Transverse colon (tissue), 4 donors: ENCODE results near the gene GPM6B. TPM values are rescaled to one million over a fixed set of nuclear protein-coding genes. Genes with fewer than 3 reads are reported as not detected.

Experiments used
- DNase-seq: peaks from one replicate; pipeline ENCODE4 v3.0.0-alpha.2; 2019
- H3K27ac ChIP-seq, 4 donors: fragments of 200-600 bp; sonication (generic); 2 replicates each; pipeline ENCODE4 v1.5.1; 2016 to 2018; ENCODE audit warnings: inconsistent platforms in 4 of 4
- H3K27me3 ChIP-seq: fragments of 200-600 bp; sonication (generic); 2 replicates; pipeline ENCODE4 v1.5.1; 2017; ENCODE audit warnings: inconsistent platforms
- H3K36me3 ChIP-seq, 4 donors: fragments of 200-600 bp; sonication (generic); 2 replicates each; pipeline ENCODE4 v1.5.1; 2017 to 2019; ENCODE audit warnings: inconsistent platforms in 4 of 4
- H3K4me1 ChIP-seq, 4 donors: fragments of 200-600 bp; sonication (generic); 2 replicates each; pipeline ENCODE4 v1.5.1; 2017 to 2020; ENCODE audit warnings: inconsistent platforms in 4 of 4
- H3K4me3 ChIP-seq, 4 donors: fragments of 200-600 bp; sonication (generic); 1 replicate in 1 of 4; 2 replicates in 3 of 4; pipeline versions ENCODE4 v1.5.1 to v1.6.1; 2017 to 2019; ENCODE audit warnings: inconsistent platforms in 4 of 4
- H3K9me3 ChIP-seq, 2 donors: fragments of 200-600 bp; sonication (generic); 2 replicates each; pipeline ENCODE4 v1.5.1; 2017 to 2019; ENCODE audit warnings: inconsistent platforms in 2 of 2
- EP300 ChIP-seq: sonication (generic); formaldehyde crosslinking; IDR thresholded peaks from one replicate; pipeline ENCODE4 v1.6.1; 2017; ENCODE audit warnings: antibody characterized with exemption, low read depth
- POLR2A ChIP-seq: fragments of 450-650 bp; IDR thresholded peaks from one replicate; pipeline ENCODE4 v1.6.1; 2016; ENCODE audit warnings: antibody characterized with exemption, mild to moderate bottlenecking, moderate library complexity
- POLR2AphosphoS5 ChIP-seq, 3 donors: sonication (generic); formaldehyde crosslinking; IDR thresholded peaks; one replicate each; pipeline ENCODE4 v1.6.1; 2016; ENCODE audit warnings: antibody characterized with exemption in 3 of 3
- WGBS, 2 donors: methylation state at CpG; one replicate each; pipeline ENCODE4 v1.1.5; 2018; ENCODE audit warnings: low coverage in 1 of 2; 5-methylcytosine and 5-hydroxymethylcytosine counted together
- in situ Hi-C, 4 donors: fragments of 200-750 bp; cut with MboI; loops; one replicate each; pipeline versions ENCODE4 v1.15.0 to v1.15.1; 2017; ENCODE audit warnings: low sequenced_read_pairs in 3 of 4, low pct_ligation_motif_present in 1 of 4, low pct_unique_long_range_greater_than_20kb in 1 of 4
- intact Hi-C: fragments of 100-400 bp; cut with DNase I; formaldehyde crosslinking; loops from one replicate; pipeline ENCODE4 v1.15.1; 2023; ENCODE audit warnings: low total_unique reads
- total RNA-seq, 4 donors: library from RNA; depleted of rRNA; stranded (reverse); fragments of >200 nt; gene quantifications; one replicate each; pipeline ENCODE4 v1.1.0, GENCODE V29; 2016
- TF ChIP-seq, protein P1 (sequence below), 5 experiments: fragments of 200-600 bp in 3 of 5; fragments of 450-650 bp in 2 of 5; sonication (generic) in 3 of 5; IDR thresholded peaks; 1 replicate in 2 of 5; 2 replicates in 3 of 5; pipeline ENCODE4 v1.5.1; 2016 to 2017; ENCODE audit warnings: antibody characterized with exemption in 5 of 5, inconsistent platforms in 3 of 5, mild to moderate bottlenecking in 2 of 5, moderate library complexity in 1 of 5

Gene GPM6B
- total RNA-seq, 4 donors from 2014 or later: 1.5 to 7.6 (median 5.0) TPM

DNA sequence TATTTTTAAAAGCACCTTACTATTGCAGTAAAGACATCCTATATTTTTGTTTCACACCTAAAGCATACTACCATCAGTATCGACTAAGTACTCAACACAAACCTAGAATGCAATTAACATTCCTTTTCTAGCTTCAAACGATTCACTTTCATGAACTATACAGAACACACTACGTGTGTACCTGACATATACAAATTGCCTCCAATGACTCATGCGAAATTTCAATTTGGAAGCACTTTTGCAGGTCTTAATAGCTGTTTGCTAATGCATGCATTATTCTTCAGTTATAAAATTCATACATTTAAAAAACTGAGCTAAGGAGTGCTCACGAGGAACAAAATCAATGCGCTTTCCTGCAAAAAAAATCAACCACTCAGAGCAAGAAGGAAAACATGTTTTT is 19.7 kb upstream of the GPM6B start:
- H3K27ac ChIP-seq: no peak overlapping the region
- H3K9me3 ChIP-seq: no peaks in the 10 kb centered on the region
- no peaks in the 10 kb centered on the region for H3K36me3 ChIP-seq
- intact Hi-C loops (no loop called here), in situ Hi-C loops (no loop called here)
- TF ChIP-seq POLR2AphosphoS5 (IDR thresholded peaks at IDR 0.05): no peak
- no peak for TF ChIP-seq EP300
- TF ChIP-seq POLR2A: no peak
- TF ChIP-seq, protein P1, sequence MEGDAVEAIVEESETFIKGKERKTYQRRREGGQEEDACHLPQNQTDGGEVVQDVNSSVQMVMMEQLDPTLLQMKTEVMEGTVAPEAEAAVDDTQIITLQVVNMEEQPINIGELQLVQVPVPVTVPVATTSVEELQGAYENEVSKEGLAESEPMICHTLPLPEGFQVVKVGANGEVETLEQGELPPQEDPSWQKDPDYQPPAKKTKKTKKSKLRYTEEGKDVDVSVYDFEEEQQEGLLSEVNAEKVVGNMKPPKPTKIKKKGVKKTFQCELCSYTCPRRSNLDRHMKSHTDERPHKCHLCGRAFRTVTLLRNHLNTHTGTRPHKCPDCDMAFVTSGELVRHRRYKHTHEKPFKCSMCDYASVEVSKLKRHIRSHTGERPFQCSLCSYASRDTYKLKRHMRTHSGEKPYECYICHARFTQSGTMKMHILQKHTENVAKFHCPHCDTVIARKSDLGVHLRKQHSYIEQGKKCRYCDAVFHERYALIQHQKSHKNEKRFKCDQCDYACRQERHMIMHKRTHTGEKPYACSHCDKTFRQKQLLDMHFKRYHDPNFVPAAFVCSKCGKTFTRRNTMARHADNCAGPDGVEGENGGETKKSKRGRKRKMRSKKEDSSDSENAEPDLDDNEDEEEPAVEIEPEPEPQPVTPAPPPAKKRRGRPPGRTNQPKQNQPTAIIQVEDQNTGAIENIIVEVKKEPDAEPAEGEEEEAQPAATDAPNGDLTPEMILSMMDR (IDR thresholded peaks at IDR 0.05): no peak
- 65 to 75% methylated on average over 1 to 6 of the region's 6 CpGs for WGBS, 2 donors
- DNase-seq: no peak
- H3K4me3 ChIP-seq: no peak overlapping the region
- H3K4me1 ChIP-seq: no peaks in the 10 kb centered on the region
- H3K27me3 ChIP-seq: no peaks in the 10 kb centered on the region

DNA sequence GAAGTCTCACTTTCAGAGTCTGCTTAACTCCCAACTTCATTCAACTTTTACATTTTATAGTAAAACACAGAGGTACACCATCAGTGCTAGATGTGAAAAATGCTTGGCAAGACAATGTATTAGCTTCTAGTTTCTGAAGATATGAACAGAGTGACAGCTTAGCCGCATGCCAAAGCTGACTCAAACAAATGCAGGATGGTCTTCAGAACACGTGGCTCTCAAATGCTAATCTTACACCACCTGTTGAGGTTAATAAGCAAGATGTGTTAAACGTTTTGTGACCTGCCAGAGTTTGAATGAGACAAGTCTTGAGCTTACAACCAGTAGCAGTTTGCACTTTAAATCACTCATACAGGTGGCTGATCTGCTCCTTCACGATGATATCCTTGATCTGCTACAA is 18.9 kb upstream of the GPM6B start:
- no peaks in the 10 kb centered on the region for H3K4me1 ChIP-seq
- intact Hi-C loops (no loop called here), in situ Hi-C loops (no loop called here)
- no peaks in the 10 kb centered on the region for H3K27me3 ChIP-seq
- no peak overlapping the region for H3K27ac ChIP-seq
- DNase-seq: no peak
- TF ChIP-seq, protein P1 (IDR thresholded peaks at IDR 0.05): no peak
- no peak for TF ChIP-seq POLR2A
- no peak for TF ChIP-seq EP300
- TF ChIP-seq POLR2AphosphoS5 (IDR thresholded peaks at IDR 0.05): no peak
- H3K4me3 ChIP-seq: no peak overlapping the region
- no peaks in the 10 kb centered on the region for H3K9me3 ChIP-seq
- WGBS, 2 donors: 44% methylated on average over 4 of the region's 4 CpGs; no CpG with 5 or more reads in 1 of the 2 donors
- no peaks in the 10 kb centered on the region for H3K36me3 ChIP-seq

- no peaks in the 10 kb centered on the region for H3K27me3 ChIP-seq
- H3K4me1 ChIP-seq: no peaks in the 10 kb centered on the region
- no peaks in the 10 kb centered on the region for H3K9me3 ChIP-seq
- no peak overlapping the region for H3K27ac ChIP-seq
- intact Hi-C loops: no loop called here
- no peaks in the 10 kb centered on the region for H3K36me3 ChIP-seq
- in situ Hi-C loops: no loop called here
- H3K4me3 ChIP-seq: no peak overlapping the region
- no peak for DNase-seq
- TF ChIP-seq POLR2AphosphoS5 (IDR thresholded peaks at IDR 0.05): no peak
- 75 to 83% methylated on average over 1 to 2 of the region's 2 CpGs for WGBS, 2 donors
Measured at GRCh38 chrX:13834355-13834754, 17.5 kb upstream of the GPM6B start.

DNA sequence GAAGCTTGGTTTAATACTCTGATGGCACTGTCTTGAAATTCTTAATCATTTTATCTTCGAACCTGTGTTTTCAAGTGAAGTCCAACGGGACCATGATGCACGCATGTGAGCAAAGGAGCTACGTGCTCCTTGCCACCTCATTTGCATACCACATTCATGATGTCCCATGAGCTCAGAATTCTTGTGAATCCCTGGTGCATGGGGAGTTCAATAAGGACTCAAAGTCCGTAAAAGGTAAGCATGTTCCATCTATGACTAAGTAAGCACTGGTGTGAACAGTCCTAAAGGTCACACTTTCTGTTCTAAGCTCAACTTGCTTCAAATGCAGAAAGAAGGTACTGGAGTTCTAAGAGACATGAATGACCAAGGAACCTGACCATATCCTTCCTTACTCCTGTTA is 13.1 kb upstream of the GPM6B start:
- H3K4me1 ChIP-seq: no peaks in the 10 kb centered on the region
- intact Hi-C loops (no loop called here), in situ Hi-C loops (no loop called here)
- WGBS, 2 donors: 80% methylated on average over 5 of the region's 5 CpGs; no CpG with 5 or more reads in 1 of the 2 donors
- H3K36me3 ChIP-seq: no peaks in the 10 kb centered on the region
- TF ChIP-seq, protein P1 (IDR thresholded peaks at IDR 0.05): no peak
- TF ChIP-seq POLR2AphosphoS5 (IDR thresholded peaks at IDR 0.05) (no peak), POLR2A (no peak), EP300 (no peak)
- no peaks in the 10 kb centered on the region for H3K9me3 ChIP-seq
- no peak overlapping the region for H3K27ac ChIP-seq
- H3K27me3 ChIP-seq: no peaks in the 10 kb centered on the region
- no peak overlapping the region for H3K4me3 ChIP-seq
- no peak for DNase-seq

DNA sequence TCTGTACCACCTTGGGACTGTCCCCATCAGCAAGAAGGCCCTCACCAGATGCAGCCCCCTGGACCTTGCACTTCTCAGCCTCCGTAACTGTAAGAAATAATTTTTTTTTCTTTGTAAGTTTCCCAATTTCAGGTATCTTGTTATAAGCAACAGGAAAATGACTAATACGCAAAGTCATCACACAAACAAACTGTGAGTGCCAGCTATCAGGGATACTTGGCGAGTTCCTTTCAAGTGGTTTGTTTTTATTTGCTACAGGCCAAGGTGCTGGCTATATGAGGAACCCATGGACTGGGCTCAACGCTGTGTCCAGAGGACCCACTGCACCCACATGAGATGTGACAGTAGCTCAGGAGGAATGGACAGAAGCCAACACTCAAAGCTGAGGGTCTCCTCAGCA is 11.5 kb upstream of the GPM6B start:
- in situ Hi-C loops (no loop called here), intact Hi-C loops (no loop called here)
- Histone ChIP-seq H3K36me3 (no peaks in the 10 kb centered on the region), H3K9me3 (no peaks in the 10 kb centered on the region), H3K27me3 (no peaks in the 10 kb centered on the region), H3K4me1 (no peaks in the 10 kb centered on the region), H3K27ac (no peak overlapping the region), H3K4me3 (no peak overlapping the region)
- DNase-seq: no peak
- 90% methylated on average over 4 of the region's 4 CpGs; no CpG with 5 or more reads in 1 of the 2 donors for WGBS, 2 donors
- no peak for TF ChIP-seq POLR2A
- TF ChIP-seq EP300: no peak
- TF ChIP-seq, protein P1 (IDR thresholded peaks at IDR 0.05): no peak
- no peak for TF ChIP-seq POLR2AphosphoS5 (IDR thresholded peaks at IDR 0.05)
